ENCODE results near the gene FAM83D.

The FAM83D gene

DNA sequence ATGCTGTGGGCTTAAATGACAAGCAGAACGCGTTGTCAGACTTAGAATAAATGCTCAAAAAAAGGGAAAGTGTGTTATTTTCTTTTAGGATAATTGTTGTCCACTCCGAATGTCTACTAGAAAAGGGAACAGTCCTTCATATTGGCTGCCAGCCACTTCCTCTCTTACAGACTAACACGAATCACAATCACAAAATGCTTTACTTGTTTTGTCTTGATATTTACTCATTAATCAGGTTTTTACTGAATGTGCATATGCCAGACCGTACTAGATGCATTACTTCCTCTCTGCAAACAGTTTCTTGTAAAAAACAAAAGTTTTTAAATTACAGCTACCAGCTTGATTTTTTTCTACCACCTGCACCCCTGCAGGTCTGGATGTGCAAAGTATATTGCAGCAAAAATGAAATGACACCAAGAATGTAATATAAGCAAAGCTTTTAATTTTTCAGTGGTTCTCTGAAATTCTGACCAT is 36.7 kb downstream of the FAM83D start:
- TF ChIP-seq, protein P1, sequence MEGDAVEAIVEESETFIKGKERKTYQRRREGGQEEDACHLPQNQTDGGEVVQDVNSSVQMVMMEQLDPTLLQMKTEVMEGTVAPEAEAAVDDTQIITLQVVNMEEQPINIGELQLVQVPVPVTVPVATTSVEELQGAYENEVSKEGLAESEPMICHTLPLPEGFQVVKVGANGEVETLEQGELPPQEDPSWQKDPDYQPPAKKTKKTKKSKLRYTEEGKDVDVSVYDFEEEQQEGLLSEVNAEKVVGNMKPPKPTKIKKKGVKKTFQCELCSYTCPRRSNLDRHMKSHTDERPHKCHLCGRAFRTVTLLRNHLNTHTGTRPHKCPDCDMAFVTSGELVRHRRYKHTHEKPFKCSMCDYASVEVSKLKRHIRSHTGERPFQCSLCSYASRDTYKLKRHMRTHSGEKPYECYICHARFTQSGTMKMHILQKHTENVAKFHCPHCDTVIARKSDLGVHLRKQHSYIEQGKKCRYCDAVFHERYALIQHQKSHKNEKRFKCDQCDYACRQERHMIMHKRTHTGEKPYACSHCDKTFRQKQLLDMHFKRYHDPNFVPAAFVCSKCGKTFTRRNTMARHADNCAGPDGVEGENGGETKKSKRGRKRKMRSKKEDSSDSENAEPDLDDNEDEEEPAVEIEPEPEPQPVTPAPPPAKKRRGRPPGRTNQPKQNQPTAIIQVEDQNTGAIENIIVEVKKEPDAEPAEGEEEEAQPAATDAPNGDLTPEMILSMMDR (IDR thresholded peaks at IDR 0.05; ENCODE audit: insufficient read depth, low read length, missing control alignments) = no peak
- DNase-seq (ENCODE audit: low read depth, low spot score) = no peak
- peak overlapping the region; percentile 91 for H3K4me3 ChIP-seq (ENCODE audit: low read depth, low read length)
- POLR2A ChIA-PET = interaction anchor here (0.8 to 1.5 kb wide), 3 partner anchors 33 to 87 kb away, joined by 3 to 8 read pairs (median 3); partner anchors contain the start of gene FAM83D
- CTCF ChIA-PET = interaction anchor here (0.6 to 2.5 kb wide), 14 partner anchors 8 to 118 kb away, joined by 3 to 9 read pairs (median 4); partner anchors contain the start of gene FAM83D

DNA sequence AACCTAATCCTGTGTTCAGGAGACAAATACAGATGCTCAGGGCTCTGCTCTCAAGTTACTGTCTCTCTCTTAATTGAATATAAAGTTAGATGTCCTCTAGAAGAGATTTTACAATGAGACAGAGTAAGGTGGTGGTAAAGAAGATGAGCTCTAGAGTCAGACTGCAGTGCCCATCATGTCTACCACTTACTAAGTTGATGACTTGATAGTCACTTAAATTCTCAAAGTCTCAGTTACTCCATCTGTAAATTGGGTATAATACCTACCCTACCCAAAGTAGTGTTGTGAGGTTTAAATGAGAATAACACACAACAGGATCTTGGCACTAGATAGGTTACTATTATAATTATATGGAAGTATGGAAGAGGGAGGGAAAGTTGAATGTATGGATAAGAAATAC is 37.5 kb downstream of the FAM83D start:
- POLR2A ChIA-PET = interaction anchor here (0.6 kb wide), 1 partner anchor 36 kb away, joined by 4 read pairs; no protein-coding TSS in a partner anchor
- TF ChIP-seq, protein P1 (IDR thresholded peaks at IDR 0.05; ENCODE audit: insufficient read depth, low read length, missing control alignments) = no peak
- H3K4me3 ChIP-seq (ENCODE audit: low read depth, low read length) = no peak overlapping the region
- CTCF ChIA-PET = interaction anchor here (0.6 to 2.5 kb wide), 10 partner anchors 7 to 117 kb away, joined by 3 to 7 read pairs (median 3); no protein-coding TSS in a partner anchor
- DNase-seq (ENCODE audit: low read depth, low spot score) = no peak

DNA sequence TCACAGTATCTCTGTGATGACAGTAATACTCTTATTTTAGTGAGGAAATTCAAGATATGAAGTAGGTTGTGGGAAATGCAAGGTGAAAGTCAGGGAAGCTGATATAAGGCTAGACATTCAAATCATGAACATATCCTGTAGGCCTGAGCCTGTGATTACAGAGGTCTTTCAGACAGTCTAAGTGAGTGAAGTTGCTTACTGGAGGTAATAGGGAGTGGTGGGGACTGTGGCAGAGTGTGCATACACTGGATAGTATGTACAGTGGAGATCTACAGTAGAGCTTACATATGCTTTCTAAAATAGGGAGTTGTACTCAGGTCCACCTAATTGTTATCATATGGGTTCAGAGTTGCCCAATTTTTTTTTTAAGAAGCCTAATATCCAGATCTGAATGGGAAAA is 39.0 kb downstream of the FAM83D start:
- H3K4me3 ChIP-seq (ENCODE audit: low read depth, low read length) = no peak overlapping the region
- CTCF ChIA-PET = interaction anchor here (1.3 to 2.5 kb wide), 2 partner anchors 37 to 116 kb away, joined by 3 to 7 read pairs; no protein-coding TSS in a partner anchor
- TF ChIP-seq, protein P1 (IDR thresholded peaks at IDR 0.05; ENCODE audit: insufficient read depth, low read length, missing control alignments) = no peak
- no peak for DNase-seq (ENCODE audit: low read depth, low spot score)
- POLR2A ChIA-PET = no interaction called here

DNA sequence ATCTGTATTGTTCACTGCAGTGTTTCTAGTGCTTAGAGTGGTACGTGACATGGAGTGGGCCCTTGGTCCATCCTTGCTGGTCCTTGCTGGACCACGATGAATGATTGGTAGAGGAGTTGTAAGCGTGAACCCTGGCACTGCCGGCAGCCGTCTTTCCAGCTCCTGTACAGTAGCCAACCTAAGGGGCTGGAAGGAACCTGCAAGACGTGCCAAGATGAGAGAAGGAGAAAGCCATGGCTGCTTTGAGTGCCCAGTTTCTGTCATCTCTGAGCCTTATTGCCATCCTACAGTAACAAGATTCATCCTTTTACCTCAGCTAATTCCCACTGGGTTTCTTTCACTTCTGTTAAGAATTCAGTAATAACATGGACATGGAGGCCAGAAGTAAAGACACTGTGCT is 41.9 kb downstream of the FAM83D start:
- CTCF ChIA-PET = interaction anchor here (1.3 to 3.8 kb wide), 2 partner anchors 11 to 81 kb away, joined by 3 to 23 read pairs; no protein-coding TSS in a partner anchor

DNA sequence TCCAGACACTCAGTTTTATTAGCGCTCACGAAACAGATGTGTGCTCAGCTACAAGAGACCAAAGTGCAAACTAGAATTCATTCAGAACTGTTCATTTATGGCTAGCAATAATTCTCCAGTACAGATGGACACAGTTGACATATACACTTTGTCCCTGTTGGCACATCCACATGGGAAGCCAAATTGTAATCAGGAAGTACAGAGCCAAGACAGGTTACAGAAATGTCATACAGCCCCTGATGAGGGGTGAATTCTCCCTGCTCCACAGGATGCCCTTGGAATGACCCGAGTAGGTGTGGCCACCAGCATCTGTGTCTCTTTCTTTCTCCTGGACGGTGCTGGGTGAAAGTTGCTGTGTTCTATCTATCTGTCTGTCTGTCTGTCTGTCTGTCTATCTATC is 43.5 kb downstream of the FAM83D start:
- ChIA-PET CTCF (interaction anchor here (1.1 to 3.8 kb wide), 2 partner anchors 43 to 79 kb away, joined by 4 to 23 read pairs; partner anchors contain the start of gene FAM83D), POLR2A (interaction anchor here (1.7 kb wide), 1 partner anchor 8 kb away, joined by 6 read pairs; the partner anchor contains the start of gene DHX35)
- DNase-seq (ENCODE audit: low read depth, low spot score) = no peak
- TF ChIP-seq, protein P1 (IDR thresholded peaks at IDR 0.05; ENCODE audit: insufficient read depth, low read length, missing control alignments) = no peak
- no peak overlapping the region for H3K4me3 ChIP-seq (ENCODE audit: low read depth, low read length)

More for the DNA sequence above, 41.9 kb downstream of the FAM83D start:
- TF ChIP-seq, protein P1 (IDR thresholded peaks at IDR 0.05; ENCODE audit: insufficient read depth, low read length, missing control alignments) = no peak
- POLR2A ChIA-PET = no interaction called here
- DNase-seq (ENCODE audit: low read depth, low spot score) = no peak
- no peak overlapping the region for H3K4me3 ChIP-seq (ENCODE audit: low read depth, low read length)

DNA sequence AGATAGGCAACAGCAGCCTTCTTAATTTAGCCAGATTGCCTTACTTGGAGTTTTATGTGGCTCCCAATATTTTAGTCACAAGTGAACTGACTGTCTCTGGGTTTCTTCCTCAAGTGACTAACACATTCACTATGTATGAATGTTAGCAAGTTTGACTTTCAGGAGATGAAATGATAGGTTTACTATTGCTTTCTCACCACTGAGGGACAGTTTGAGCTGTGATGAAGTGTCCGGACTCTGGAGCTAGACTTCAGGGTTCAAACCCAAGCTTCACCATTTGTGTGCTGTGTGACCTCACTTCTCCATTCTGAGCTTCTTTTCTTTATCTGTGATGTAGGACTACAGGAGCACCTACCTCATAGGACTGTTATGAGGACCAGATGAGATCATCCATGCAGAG is 44.1 kb downstream of the FAM83D start:
- peak; percentile 83 for DNase-seq (ENCODE audit: low read depth, low spot score)
- ChIA-PET POLR2A (interaction anchor here (1.7 kb wide), 1 partner anchor 8 kb away, joined by 6 read pairs; the partner anchor contains the start of gene DHX35), CTCF (interaction anchor here (1.1 kb wide), 1 partner anchor 7 kb away, joined by 3 read pairs; no protein-coding TSS in a partner anchor)
- TF ChIP-seq, protein P1 (IDR thresholded peaks at IDR 0.05; ENCODE audit: insufficient read depth, low read length, missing control alignments) = no peak
- H3K4me3 ChIP-seq (ENCODE audit: low read depth, low read length) = no peak overlapping the region
